Heart left ventricle (tissue), 16 donors: ENCODE measurements around the gene CAPN11. TPM values are rescaled to one million over a fixed set of nuclear protein-coding genes. Genes with fewer than 3 reads are reported as not detected.
A peak's percentile ranks its signal among the peaks of the same experiment; 100 is the strongest.

ENCODE experiments used
- ATAC-seq, 4 donors: fragments of 200-7000 bp; cut with Tn5 transposase; one replicate each; pipeline ENCODE4 v1.9.1; 2020 to 2022; ENCODE audit warnings: moderate library complexity in 4 of 4, mild to moderate bottlenecking in 3 of 4, moderate number of reproducible peaks in 1 of 4
- DNase-seq, 5 donors: peaks; one replicate each; pipeline ENCODE4 v3.0.0-alpha.2; 2020
- H3K27ac ChIP-seq, 12 donors: fragments of 200-600 bp; sonication (generic) in 4 of 12; one replicate each; pipeline versions ENCODE4 v1.5.0 to v1.8.0; 2016 to 2022; ENCODE audit warnings: mild to moderate bottlenecking in 2 of 12
- H3K27me3 ChIP-seq, 9 donors: fragments of 200-600 bp; sonication (generic) in 2 of 9; one replicate each; pipeline versions ENCODE4 v1.5.1 to v1.8.0; 2016 to 2022; ENCODE audit warnings: mild to moderate bottlenecking in 3 of 9
- H3K36me3 ChIP-seq, 9 donors: fragments of 200-600 bp; sonication (generic) in 2 of 9; one replicate each; pipeline versions ENCODE4 v1.5.0 to v1.8.0; 2018 to 2022; ENCODE audit warnings: mild to moderate bottlenecking in 2 of 9
- H3K4me1 ChIP-seq, 12 donors: fragments of 200-600 bp; sonication (generic) in 4 of 12; one replicate each; pipeline versions ENCODE4 v1.5.0 to v1.8.0; 2016 to 2022; ENCODE audit warnings: mild to moderate bottlenecking in 3 of 12
- H3K4me3 ChIP-seq, 12 donors: fragments of 200-600 bp; sonication (generic) in 4 of 12; one replicate each; pipeline versions ENCODE4 v1.5.0 to v1.8.0; 2017 to 2022; ENCODE audit warnings: mild to moderate bottlenecking in 9 of 12, moderate library complexity in 4 of 12
- H3K9me3 ChIP-seq, 12 donors: fragments of 200-600 bp; sonication (generic) in 4 of 12; one replicate each; pipeline versions ENCODE4 v1.5.0 to v1.8.0; 2016 to 2022; ENCODE audit warnings: mild to moderate bottlenecking in 1 of 12
- CTCF ChIP-seq, 12 donors: fragments of 200-600 bp; sonication (generic) in 4 of 12; IDR thresholded peaks; one replicate each; pipeline versions ENCODE4 v1.5.0 to v1.8.0; 2018 to 2022; ENCODE audit warnings: antibody characterized with exemption in 12 of 12, mild to moderate bottlenecking in 5 of 12
- POLR2A ChIP-seq, 2 donors: fragments of 450-650 bp; IDR thresholded peaks; one replicate each; pipeline ENCODE4 v1.6.1; 2017; ENCODE audit warnings: antibody characterized with exemption in 2 of 2, mild to moderate bottlenecking in 2 of 2, moderate library complexity in 2 of 2
- WGBS, 4 donors: extraction: QIAGEN DNeasy Blood & Tissue Kit in 2 of 4; methylation state at CpG; one replicate each; pipeline versions ENCODE4 v1.1.5 to v1.1.7; 2013 to 2018; 5-methylcytosine and 5-hydroxymethylcytosine counted together
- intact Hi-C, 10 donors: fragments of 100-400 bp; cut with DNase I; formaldehyde crosslinking; loops; one replicate each; pipeline versions ENCODE4 v1.11.1 to v1.14.2; 2022
- polyA plus RNA-seq, 2 donors: library from polyadenylated mRNA; stranded (reverse); fragments of 200-250 nt; gene quantifications; one replicate each; pipeline ENCODE4 v1.2.3, GENCODE V29; 2013
- total RNA-seq, 9 donors: library from RNA; depleted of rRNA in 2 of 9; stranded (reverse); fragments of >200 nt in 2 of 9; fragmentation: NEBNext Ultra II Directional in 3 of 9; extraction: Animal tissue kit (Norgen Biotek cat#: 25700) in 3 of 9; gene quantifications; one replicate each; pipeline versions ENCODE4 v1.1.0 to v1.2.4, GENCODE V29; 2016 to 2023
- donor health status: ischemic (EF 13 %, LVEDD 7.1; RV severe dilation, severe dysfunction).
- donor health status: healthy with polysubstance abuse.
- donor health status: DM: no; HTN: yes; CAD: no.
- donor health status: DM: no; HTN: no; CAD: no.
- donor health status: ischemic (EF 25% LVEDD 6.9; RV normal size, moderate dysfunction).
- donor health status: ischemic (EF 25% LVEDD 5.7; RV mildly dilated, moderate dysfunction).
- donor health status: healthy.
- donor health status: DM: yes; HTN: yes; CAD: no.
- donor health status: ischemic (EF 35%, LVEDD 5.7; RV mildly dilated, moderate dysfunction).
- donor health status: nonischemic (EF 11% LVEDD 7.7; RV severe dilation, severe dysfunction).
- donor health status: DM: yes; HTN: yes; CAD: no.
- donor health status: PGD.
- donor health status: ischemic (EF 29% LVEDD 5.4; RV normal size, mild dysfunction).
- donor health status: nonischemic (EF 23%, LVEDD 6.1; RV moderate dilation, normal function).

The CAPN11 gene
- total and polyA plus RNA-seq, 11 donors: 0.08 to 1.8 (median 0.38) TPM; not detected in 3

- intact Hi-C loops: loop anchor here in 2 of 10 donors (5.0 kb wide), 1 partner anchor 40 kb away; no protein-coding TSS in a partner anchor
- 45 to 54% (median 49%) methylated on average over 13 to 16 of the region's 16 CpGs for WGBS, 4 donors
- Histone ChIP-seq H3K4me1 (peaks cover 3 to 67% (median 55%) of the 10 kb centered on the region in 12 donors), H3K4me3 (peak overlapping the region in 5 of 12 donors; percentile 3 to 40 (median 31)), H3K36me3 (no peaks in the 10 kb centered on the region), H3K27me3 (no peaks in the 10 kb centered on the region), H3K9me3 (no peaks in the 10 kb centered on the region), H3K27ac (peak overlapping the region in 11 of 12 donors; percentile 87 to 99 (median 93))
- peak in 3 of 4 donors; percentile 1 to 13 (median 7) for ATAC-seq
- DNase-seq: peak; percentile 66 to 88 (median 83)
- TF ChIP-seq CTCF (IDR thresholded peaks at IDR 0.05) (no peak), POLR2A (IDR thresholded peaks at IDR 0.05) (no peak)
Observed at GRCh38 chr6:44217332-44218143, 58.9 kb downstream of the CAPN11 start.

GRCh38 chr6:44219053-44219814 is 60.6 kb downstream of the CAPN11 start:
- H3K9me3 ChIP-seq: no peaks in the 10 kb centered on the region
- intact Hi-C loops: loop anchor here in 3 of 10 donors (1.0 to 5.0 kb wide), 2 partner anchors 19 to 42 kb away; no protein-coding TSS in a partner anchor
- no peaks in the 10 kb centered on the region for H3K27me3 ChIP-seq
- ATAC-seq (peak; percentile 43 to 76 (median 74)), DNase-seq (peak; percentile 90 to 94 (median 93))
- 1 to 2% (median 1%) methylated on average over 26 to 45 of the region's 45 CpGs for WGBS, 4 donors
- TF ChIP-seq POLR2A (IDR thresholded peaks at IDR 0.05) (peak in 1 of 2 donors; percentile 73), CTCF (IDR thresholded peaks at IDR 0.05) (peak in 2 of 12 donors; percentile 9 to 17)
- peak overlapping the region; percentile 41 to 78 (median 61) for H3K4me3 ChIP-seq
- peaks cover 3 to 80% (median 67%) of the 10 kb centered on the region in 12 donors for H3K4me1 ChIP-seq
- no peaks in the 10 kb centered on the region for H3K36me3 ChIP-seq
- peak overlapping the region; percentile 74 to 99 (median 92) for H3K27ac ChIP-seq

GRCh38 chr6:44219815-44220784 is 61.5 kb downstream of the CAPN11 start:
- DNase-seq: no peak
- intact Hi-C loops: loop anchor here in 4 of 10 donors (1.0 to 5.0 kb wide), 3 partner anchors 15 to 43 kb away; no protein-coding TSS in a partner anchor
- H3K4me3 ChIP-seq: peak overlapping the region; percentile 41 to 78 (median 61)
- H3K27ac ChIP-seq: peak overlapping the region; percentile 74 to 99 (median 92)
- H3K27me3 ChIP-seq: no peaks in the 10 kb centered on the region
- H3K4me1 ChIP-seq: peaks cover 5 to 86% (median 76%) of the 10 kb centered on the region in 12 donors
- no peaks in the 10 kb centered on the region for H3K9me3 ChIP-seq
- 52 to 76% (median 54%) methylated on average over 20 to 28 of the region's 28 CpGs for WGBS, 4 donors
- H3K36me3 ChIP-seq: no peaks in the 10 kb centered on the region
- no peak for ATAC-seq
- TF ChIP-seq CTCF (IDR thresholded peaks at IDR 0.05): peak in 2 of 12 donors; percentile 7 to 28
- no peak for TF ChIP-seq POLR2A (IDR thresholded peaks at IDR 0.05)
